NCI-H524 (cell line): ENCODE data around the gene RASA3.
"Not testable (repeated sequence)": the region's sequence is repeated elsewhere in the genome, so short reads cannot be mapped to it uniquely, and the experiment has no call there.

Source experiments
- DNase-seq, 2 experiments: peaks; one replicate each; lab custom pipeline; 2025; lab: John Stamatoyannopoulos, UW

RASA3 gene

GRCh38 chr13:114142137-114142550 is 9.7 kb upstream of the RASA3 start:
- no peak for DNase-seq

DNA sequence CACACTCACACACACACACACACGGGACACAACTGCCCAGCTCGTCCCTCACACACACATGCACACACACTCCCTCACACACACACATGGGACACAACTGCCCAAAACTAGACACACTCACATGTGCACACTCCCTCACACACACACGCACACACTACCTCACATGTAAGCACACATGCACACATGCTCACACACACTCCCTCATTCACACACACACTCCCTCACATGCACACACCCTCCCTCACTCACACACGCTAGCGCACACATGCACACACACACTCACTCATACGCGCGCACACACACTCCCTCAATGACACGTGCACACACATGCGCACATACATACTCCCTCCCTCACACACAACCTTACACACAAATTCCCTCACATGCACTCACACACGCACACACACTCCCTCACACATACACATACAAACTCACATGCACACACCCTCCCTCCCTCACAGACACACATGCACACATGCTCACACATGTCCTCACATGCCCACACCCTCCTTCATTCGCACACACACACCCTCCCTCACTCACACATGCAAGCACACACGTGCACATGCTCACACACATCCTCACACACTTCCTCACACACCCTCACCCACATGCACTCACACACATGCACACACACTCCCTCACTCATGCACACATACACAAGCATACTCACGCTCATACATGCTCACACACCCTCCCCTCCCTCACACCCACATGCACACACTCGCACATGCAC is 9.0 kb upstream of the RASA3 start:
- DNase-seq = no peak

- DNase-seq = no peak
Observed at GRCh38 chr13:114140906-114141250, 8.5 kb upstream of the RASA3 start.

GRCh38 chr13:114140131-114140905 is 7.9 kb upstream of the RASA3 start:
- DNase-seq = no peak

- DNase-seq = no peak
Observed at GRCh38 chr13:114136576-114136975, 4.2 kb upstream of the RASA3 start.

DNA sequence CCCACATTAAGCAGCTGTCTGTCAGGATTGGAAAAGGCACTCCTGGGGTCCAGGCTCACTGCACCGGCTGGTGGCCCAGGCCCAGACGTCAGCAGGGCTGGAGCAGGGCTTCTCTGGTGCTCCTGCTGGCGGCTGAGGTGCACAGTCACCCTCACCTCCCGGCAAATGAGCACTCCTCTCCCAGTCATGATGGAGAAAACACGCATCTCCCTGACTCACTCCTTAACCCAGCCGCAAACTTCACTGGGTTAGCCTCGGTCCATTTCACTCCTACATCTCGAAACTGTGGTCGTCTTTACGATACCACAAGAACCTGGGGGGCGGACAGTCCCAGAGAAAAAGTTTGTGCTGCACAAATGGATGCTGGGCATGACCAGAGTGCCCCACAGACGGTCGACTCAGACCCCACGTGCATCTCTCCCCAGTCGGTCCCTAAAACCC is 3.3 kb upstream of the RASA3 start:
- DNase-seq = no peak

DNA sequence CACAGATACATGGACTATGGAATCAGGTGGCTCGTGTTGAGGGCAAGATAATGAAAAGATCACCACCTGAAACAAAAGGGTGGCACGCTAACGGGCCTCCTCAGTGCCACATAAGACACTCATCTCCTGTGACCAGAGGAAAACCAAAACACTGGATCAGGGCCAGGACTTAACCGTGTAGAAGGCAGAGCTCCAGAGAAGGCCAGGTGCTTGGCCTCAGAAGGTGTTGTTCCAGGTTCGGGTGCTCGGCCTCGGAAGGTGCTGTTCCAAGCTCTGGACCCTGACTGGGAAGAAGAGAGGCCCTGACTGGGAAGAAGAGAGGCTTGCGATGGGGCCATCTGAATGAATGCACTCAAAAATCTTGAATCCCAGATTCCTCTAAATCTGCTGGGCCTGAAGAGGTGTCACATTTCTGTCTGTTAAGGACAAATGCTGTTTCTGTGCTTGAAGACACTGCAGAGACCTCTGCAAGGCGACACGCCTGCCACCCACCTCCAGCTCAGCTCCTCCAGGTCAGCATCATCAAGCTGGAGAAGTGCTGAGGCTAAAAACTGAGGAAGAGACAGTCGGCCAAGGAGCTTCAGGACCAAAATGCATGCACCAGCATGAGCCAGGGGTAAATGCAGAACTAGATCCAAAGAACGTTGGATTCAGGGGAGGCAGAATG is 2.7 kb upstream of the RASA3 start:
- no peak for DNase-seq

- DNase-seq = peak; percentile 35 to 73
Observed at GRCh38 chr13:114134111-114134943, 1.9 kb upstream of the RASA3 start.

DNA sequence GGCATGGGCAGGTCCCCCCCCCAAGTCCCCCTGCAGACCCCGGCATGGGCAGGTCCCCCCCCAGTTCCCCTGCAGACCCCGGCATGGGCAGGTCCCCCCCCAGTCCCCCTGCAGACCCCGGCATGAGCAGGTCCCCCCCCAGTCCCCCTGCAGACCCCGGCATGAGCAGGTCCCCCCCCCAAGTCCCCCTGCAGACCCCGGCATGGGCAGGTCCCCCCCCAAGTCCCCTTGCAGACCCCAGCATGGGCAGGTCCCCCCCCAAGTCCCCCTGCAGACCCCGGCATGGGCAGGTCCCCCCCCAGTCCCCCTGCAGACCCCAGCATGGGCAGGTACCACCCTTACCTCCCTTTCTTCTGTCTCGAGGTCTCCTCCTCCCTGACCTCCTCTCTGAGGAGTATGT is 1.1 kb upstream of the RASA3 start:
- not testable (repeated sequence) for DNase-seq

DNA sequence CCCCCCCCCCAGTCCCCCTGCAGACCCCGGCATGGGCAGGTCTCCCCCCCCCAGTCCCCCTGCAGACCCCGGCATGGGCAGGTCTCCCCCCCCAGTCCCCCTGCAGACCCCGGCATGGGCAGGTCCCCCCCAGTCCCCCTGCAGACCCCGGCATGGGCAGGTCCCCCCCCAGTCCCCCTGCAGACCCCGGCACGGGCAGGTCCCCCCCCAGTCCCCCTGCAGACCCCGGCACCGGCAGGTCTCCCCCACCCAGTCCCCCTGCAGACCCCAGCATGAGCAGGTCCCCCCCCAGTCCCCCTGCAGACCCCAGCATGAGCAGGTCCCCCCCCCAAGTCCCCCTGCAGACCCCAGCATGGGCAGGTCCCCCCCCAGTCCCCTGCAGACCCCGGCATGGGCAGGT is 703 bp upstream of the RASA3 start:
- not testable (repeated sequence) for DNase-seq

DNA sequence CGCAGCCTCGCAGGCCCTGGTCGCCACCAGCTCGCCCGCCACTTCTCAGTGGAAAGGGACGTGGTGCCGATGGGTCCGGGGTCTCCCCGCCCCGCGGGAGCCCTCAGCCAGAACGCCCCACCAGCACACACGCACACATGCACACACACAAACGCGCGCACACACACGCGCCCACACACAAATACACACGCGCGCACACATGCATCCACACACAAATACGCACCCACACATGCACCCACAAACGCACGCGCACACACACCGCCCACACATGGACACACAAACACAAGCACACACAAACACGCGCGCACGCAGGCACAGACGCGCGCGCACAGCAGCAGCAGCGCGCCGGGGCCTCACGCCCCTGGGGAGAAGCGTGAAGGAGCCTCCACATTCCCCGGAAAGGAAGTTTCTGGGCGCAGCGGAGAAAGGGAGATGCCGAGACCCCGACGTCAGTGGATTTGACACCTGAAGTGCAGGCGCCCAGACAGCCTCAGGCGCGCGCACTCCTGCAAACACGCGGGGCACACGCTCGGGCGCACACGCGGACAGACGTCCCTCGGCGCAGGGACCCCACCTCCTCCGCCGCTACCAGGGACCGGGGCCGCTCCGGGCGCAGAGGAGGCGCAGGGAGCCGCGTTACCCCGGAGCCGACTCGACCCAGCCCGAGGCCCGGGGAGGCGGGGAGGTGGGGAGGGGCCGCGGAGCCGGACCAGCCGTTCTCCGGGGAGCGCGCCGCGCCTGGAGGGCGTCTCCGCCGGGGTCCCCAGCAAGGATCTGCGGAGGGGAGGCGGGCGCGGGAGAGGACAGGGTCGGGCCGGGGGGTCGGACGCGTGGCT is 622 bp downstream of the RASA3 start:
- peak in 1 of 2 experiments; percentile 42 for DNase-seq

DNA sequence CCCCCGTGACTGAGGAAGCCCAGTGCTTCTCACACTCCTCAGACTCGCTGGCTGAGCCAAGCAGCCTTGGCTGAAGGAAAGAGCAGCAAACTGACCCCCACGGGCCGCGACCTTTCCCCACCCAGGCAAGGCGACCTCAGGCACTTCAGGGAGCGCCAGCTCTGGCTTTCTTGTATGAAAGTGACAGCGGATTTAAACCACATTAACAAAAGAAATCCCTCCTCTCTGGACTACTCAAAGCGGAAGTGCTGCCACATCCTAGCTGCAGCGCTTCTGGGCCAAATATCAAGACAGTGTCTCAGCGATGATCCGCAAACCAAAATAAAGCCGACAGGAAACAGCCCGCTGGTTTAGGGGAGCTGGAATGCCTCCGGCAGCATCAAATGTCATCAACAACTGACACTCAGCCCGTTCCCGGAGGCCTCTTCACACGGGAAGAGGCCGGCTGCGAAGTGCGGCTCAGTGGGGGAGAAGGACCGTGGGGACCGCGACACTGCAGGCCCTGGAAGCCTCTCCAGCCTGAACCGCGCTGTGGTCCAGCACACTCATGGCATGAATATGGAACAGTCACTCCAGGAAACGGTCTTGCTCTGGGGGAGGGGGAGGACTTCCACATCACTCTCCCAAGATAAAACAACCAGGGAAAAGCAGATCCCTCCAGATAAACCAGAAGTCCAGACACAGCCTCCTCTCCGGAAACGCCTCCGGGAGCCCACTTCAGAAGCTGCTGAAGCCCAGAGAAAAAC is 1.4 kb downstream of the RASA3 start:
- peak; percentile 9 to 53 for DNase-seq

DNA sequence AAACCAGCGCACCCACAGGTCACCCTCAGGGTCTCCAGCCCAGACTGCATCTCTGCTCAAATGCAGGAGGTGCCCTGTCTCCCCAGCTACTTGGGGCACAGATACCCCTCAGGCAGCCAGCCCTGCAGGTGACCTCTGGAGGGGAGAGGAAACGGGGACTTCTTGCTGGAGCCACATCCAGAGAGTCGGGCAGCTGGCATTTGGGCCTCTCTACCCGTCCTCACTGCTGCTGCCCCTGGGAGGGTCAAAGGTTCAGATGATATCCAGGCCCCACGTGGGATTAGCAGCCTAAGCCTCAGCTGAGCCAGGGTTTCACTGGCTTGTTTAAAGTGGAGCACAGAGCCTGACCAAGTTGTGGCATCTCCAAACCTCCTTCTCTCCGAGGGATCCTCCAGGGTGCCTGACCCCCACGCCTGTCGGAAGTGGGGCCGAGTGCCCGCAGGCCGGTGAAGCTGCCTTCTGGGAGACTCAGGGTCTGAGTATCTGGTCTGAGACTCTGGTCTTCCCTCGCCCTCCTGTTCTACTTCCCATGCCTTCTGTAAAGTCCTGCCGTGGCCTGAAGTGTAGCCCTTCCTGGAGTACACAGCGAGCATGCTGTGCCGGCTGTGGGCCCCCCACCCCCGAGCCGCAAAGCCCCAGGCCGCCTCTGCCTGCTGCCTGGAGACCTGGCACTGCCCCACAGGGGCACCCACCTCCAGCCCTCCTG is 2.1 kb downstream of the RASA3 start:
- no peak for DNase-seq

- no peak for DNase-seq
Observed at GRCh38 chr13:114129649-114130062, 2.8 kb downstream of the RASA3 start.

DNA sequence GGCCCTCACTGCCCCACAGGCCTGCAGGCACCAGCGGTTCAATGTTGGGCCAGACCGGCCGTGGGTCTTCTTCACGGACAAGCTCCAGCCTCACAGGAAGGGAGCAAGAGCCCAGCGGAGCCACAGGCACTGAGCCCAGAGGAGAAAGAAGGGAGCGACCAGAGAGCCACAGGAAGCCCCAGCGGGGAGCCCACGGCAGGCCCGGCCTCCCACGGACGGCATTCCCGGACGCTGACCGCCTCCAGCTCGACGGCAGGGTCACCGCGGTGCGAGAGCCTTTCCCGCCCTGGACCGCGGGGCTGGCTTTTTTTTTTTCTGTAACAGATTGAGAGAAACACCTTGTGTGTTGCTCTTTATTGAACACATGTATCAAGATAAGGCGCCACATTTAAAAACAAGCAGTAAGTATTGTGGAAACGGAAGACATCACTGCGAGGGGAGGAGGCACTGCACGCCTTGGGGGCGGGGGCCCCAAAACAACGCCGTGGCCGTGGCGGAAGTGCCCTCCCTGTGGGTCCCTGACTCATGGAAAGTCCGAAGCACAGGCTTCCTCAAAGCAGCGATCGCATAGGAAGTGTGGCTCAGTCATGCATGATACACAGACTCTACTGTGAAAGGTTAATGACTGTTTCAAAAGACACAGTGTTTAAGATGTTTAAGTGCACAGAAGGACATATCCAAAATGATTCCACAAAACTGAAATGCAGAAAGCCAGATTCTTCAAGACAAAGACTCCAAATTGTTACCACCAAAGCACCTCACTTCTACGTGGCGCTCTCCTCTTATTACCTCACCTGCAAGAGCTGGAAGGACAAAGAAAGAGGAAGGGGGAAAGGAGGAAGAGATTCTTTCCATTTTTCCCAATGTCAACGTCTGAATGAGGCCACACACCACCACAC is 3.5 kb downstream of the RASA3 start:
- DNase-seq = no peak

- no peak for DNase-seq
Observed at GRCh38 chr13:114128348-114128623, 4.1 kb downstream of the RASA3 start.

- no peak for DNase-seq
Observed at GRCh38 chr13:114127473-114128347, 4.7 kb downstream of the RASA3 start.
